Stimulated activated CD8-positive, alpha-beta memory T cell treated with anti-CD3 and anti-CD28 coated beads, Interleukin-12 subunit alpha, Interleukin-12 subunit beta, amount 100 ng/mL, for 24 hours (primary cell): ENCODE results near the gene EPM2AIP1.
"Not testable (repeated sequence)": the region's sequence is repeated elsewhere in the genome, so short reads cannot be mapped to it uniquely, and the experiment has no call there.

ENCODE experiments used
- DNase-seq: peaks from one replicate; pipeline ENCODE4 v3.0.0-alpha.2; 2020; ENCODE audit errors: extremely low read depth

Gene EPM2AIP1

GRCh38 chr3:36993326-36994283 is 674 bp upstream of the EPM2AIP1 start, which contains the start of gene MLH1:
TSS of gene MLH1 (plus strand) at chr3:36993518. CDS start at chr3:36993548, 30 bp downstream.
- DNase-seq: peak; percentile 85

GRCh38 chr3:36991923-36992805 is 767 bp downstream of the EPM2AIP1 start:
- no peak for DNase-seq

GRCh38 chr3:36991147-36991546 is 1.8 kb downstream of the EPM2AIP1 start:
- no peak for DNase-seq

GRCh38 chr3:36989568-36989967 is 3.4 kb downstream of the EPM2AIP1 start:
- DNase-seq: no peak

- no peak for DNase-seq
Observed at GRCh38 chr3:36989005-36989404, 3.9 kb downstream of the EPM2AIP1 start.

GRCh38 chr3:36988356-36988755 is 4.6 kb downstream of the EPM2AIP1 start:
- DNase-seq: no peak

- DNase-seq: no peak
Observed at GRCh38 chr3:36981006-36981405, 11.9 kb downstream of the EPM2AIP1 start.

- no peak for DNase-seq
Observed at GRCh38 chr3:36973139-36973538, 19.8 kb downstream of the EPM2AIP1 start.

- no peak for DNase-seq
Observed at GRCh38 chr3:36972163-36972562, 20.8 kb downstream of the EPM2AIP1 start.

- no peak for DNase-seq
Observed at GRCh38 chr3:36969540-36970432, 23.1 kb downstream of the EPM2AIP1 start.

GRCh38 chr3:36969085-36969484 is 23.8 kb downstream of the EPM2AIP1 start:
- no peak for DNase-seq

- DNase-seq: no peak
Observed at GRCh38 chr3:36965440-36965839, 27.5 kb downstream of the EPM2AIP1 start.

GRCh38 chr3:36964817-36965216 is 28.1 kb downstream of the EPM2AIP1 start:
- DNase-seq: no peak

GRCh38 chr3:36964331-36964730 is 28.6 kb downstream of the EPM2AIP1 start:
- DNase-seq: no peak

GRCh38 chr3:36963008-36963407 is 29.9 kb downstream of the EPM2AIP1 start:
- DNase-seq: not testable (repeated sequence)

- no peak for DNase-seq
Observed at GRCh38 chr3:36960502-36960901, 32.4 kb downstream of the EPM2AIP1 start.

GRCh38 chr3:36959821-36960220 is 33.1 kb downstream of the EPM2AIP1 start:
- DNase-seq: no peak

GRCh38 chr3:36957862-36958686 is 34.9 kb downstream of the EPM2AIP1 start:
- no peak for DNase-seq

GRCh38 chr3:36957063-36957462 is 35.9 kb downstream of the EPM2AIP1 start:
- no peak for DNase-seq

GRCh38 chr3:36956155-36956554 is 36.8 kb downstream of the EPM2AIP1 start:
- no peak for DNase-seq
